ENCODE measurements around the gene FAM83B.
"Not testable (repeated sequence)": the region's sequence is repeated elsewhere in the genome, so short reads cannot be mapped to it uniquely, and the experiment has no call there.

- TF ChIP-seq, protein P1, sequence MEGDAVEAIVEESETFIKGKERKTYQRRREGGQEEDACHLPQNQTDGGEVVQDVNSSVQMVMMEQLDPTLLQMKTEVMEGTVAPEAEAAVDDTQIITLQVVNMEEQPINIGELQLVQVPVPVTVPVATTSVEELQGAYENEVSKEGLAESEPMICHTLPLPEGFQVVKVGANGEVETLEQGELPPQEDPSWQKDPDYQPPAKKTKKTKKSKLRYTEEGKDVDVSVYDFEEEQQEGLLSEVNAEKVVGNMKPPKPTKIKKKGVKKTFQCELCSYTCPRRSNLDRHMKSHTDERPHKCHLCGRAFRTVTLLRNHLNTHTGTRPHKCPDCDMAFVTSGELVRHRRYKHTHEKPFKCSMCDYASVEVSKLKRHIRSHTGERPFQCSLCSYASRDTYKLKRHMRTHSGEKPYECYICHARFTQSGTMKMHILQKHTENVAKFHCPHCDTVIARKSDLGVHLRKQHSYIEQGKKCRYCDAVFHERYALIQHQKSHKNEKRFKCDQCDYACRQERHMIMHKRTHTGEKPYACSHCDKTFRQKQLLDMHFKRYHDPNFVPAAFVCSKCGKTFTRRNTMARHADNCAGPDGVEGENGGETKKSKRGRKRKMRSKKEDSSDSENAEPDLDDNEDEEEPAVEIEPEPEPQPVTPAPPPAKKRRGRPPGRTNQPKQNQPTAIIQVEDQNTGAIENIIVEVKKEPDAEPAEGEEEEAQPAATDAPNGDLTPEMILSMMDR (IDR thresholded peaks at IDR 0.05; ENCODE audit: insufficient read depth, low read depth, low read length): not testable (repeated sequence)
- TF ChIP-seq EZH2 (IDR thresholded peaks at IDR 0.05; ENCODE audit: insufficient read depth, low read length): not testable (repeated sequence)
Measured at GRCh38 chr6:54979161-54979560, 132.6 kb downstream of the FAM83B start.
